SK-N-SH (cell line): ENCODE data around the gene APBA2.

Source experiments
- EP300 ChIP-seq, 2 experiments: IDR thresholded peaks; 2 replicates each; pipeline versions ENCODE4 v1.4.0 to v1.6.1; 2012; ENCODE audit warnings: borderline replicate concordance in 1 of 2, low read depth in 1 of 2, low read length in 1 of 2
- GABPA ChIP-seq: IDR thresholded peaks from 2 replicates; pipeline ENCODE4 v1.4.0; 2012; ENCODE audit warnings: low read depth, mild to moderate bottlenecking
- GATA2 ChIP-seq: sonication (generic); formaldehyde crosslinking; IDR thresholded peaks from 2 replicates; pipeline ENCODE4 v1.5.0; 2020; ENCODE audit warnings: mild to moderate bottlenecking, missing genetic modification reagents
- NFIC ChIP-seq: IDR thresholded peaks from 2 replicates; pipeline ENCODE4 v1.4.0; 2012; ENCODE audit warnings: borderline replicate concordance
- POLR2AphosphoS5 ChIP-seq: IDR thresholded peaks from 2 replicates; pipeline ENCODE4 v1.6.1; 2012; ENCODE audit warnings: low read depth, low read length
- RFX5 ChIP-seq: IDR thresholded peaks from 2 replicates; pipeline ENCODE4 v1.6.1; 2012; ENCODE audit warnings: mild to moderate bottlenecking, improper control_type of control experiment, low read length
- SMC3 ChIP-seq: IDR thresholded peaks from 2 replicates; pipeline ENCODE4 v1.6.1; 2012; ENCODE audit warnings: low read depth, low read length, improper control_type of control experiment
- TEAD4 ChIP-seq: IDR thresholded peaks from 2 replicates; pipeline ENCODE4 v1.4.0; 2012; ENCODE audit warnings: mild to moderate bottlenecking, borderline replicate concordance; ENCODE audit not compliant: insufficient read depth
- USF2 ChIP-seq: fragments of 150-350 bp; IDR thresholded peaks from 2 replicates; pipeline ENCODE4 v1.6.1; 2017; ENCODE audit warnings: antibody characterized with exemption, low read length, low read depth, borderline replicate concordance
- YY1 ChIP-seq: IDR thresholded peaks from 2 replicates; pipeline ENCODE4 v1.4.0; 2012; ENCODE audit warnings: low read depth, mild to moderate bottlenecking
- TF ChIP-seq, protein P1 (sequence below): fragments of 200-600 bp; sonication (generic); IDR thresholded peaks from 2 replicates; pipeline ENCODE4 v1.6.1; 2017; ENCODE audit warnings: antibody characterized with exemption, mild to moderate bottlenecking, moderate library complexity
- TF ChIP-seq, protein P2 (sequence below): fragments of 150-350 bp; IDR thresholded peaks from 2 replicates; pipeline ENCODE4 v1.6.1; 2016; ENCODE audit warnings: mild to moderate bottlenecking, low read depth, low read length

DNA sequence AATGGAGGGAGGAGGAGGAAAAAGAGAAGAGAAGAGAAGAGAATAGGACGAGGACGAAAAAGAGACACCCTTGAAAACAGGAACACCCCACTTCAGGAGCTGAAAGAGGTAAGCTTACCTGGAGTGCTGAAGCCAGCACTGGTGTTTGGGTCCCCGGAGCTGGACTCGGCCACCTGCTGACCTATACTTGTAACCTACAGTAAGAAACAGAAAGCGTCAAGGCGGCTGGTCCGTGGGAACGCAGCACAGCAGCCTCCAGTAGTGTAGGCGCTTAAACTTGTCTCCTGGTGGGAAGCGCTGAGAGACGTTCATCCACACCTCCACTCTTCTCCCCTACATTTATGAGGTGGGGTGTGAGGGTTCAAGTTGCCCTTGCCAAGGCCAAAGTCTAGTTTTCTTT, 242.9 kb downstream of the APBA2 start:
- TF ChIP-seq, protein P1, sequence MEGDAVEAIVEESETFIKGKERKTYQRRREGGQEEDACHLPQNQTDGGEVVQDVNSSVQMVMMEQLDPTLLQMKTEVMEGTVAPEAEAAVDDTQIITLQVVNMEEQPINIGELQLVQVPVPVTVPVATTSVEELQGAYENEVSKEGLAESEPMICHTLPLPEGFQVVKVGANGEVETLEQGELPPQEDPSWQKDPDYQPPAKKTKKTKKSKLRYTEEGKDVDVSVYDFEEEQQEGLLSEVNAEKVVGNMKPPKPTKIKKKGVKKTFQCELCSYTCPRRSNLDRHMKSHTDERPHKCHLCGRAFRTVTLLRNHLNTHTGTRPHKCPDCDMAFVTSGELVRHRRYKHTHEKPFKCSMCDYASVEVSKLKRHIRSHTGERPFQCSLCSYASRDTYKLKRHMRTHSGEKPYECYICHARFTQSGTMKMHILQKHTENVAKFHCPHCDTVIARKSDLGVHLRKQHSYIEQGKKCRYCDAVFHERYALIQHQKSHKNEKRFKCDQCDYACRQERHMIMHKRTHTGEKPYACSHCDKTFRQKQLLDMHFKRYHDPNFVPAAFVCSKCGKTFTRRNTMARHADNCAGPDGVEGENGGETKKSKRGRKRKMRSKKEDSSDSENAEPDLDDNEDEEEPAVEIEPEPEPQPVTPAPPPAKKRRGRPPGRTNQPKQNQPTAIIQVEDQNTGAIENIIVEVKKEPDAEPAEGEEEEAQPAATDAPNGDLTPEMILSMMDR, result no peak
- TF ChIP-seq TEAD4, result no peak
- TF ChIP-seq USF2, result no peak
- TF ChIP-seq POLR2AphosphoS5, result no peak
- TF ChIP-seq EP300 (IDR thresholded peaks at IDR 0.05; ENCODE audit: borderline replicate concordance in 1 of 2, low read depth in 1 of 2, low read length in 1 of 2), result no peak
- no peak for TF ChIP-seq RFX5
- no peak for TF ChIP-seq NFIC
- no peak for TF ChIP-seq GABPA
- no peak for TF ChIP-seq YY1
- TF ChIP-seq GATA2 (CRISPR knock-in tag), result no peak
- TF ChIP-seq, protein P2, sequence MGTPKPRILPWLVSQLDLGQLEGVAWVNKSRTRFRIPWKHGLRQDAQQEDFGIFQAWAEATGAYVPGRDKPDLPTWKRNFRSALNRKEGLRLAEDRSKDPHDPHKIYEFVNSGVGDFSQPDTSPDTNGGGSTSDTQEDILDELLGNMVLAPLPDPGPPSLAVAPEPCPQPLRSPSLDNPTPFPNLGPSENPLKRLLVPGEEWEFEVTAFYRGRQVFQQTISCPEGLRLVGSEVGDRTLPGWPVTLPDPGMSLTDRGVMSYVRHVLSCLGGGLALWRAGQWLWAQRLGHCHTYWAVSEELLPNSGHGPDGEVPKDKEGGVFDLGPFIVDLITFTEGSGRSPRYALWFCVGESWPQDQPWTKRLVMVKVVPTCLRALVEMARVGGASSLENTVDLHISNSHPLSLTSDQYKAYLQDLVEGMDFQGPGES, result no peak
- no peak for TF ChIP-seq SMC3
